Right renal pelvis (tissue), 4 donors: Measurements from ENCODE around the gene CSNK1A1. TPM values are rescaled to one million over a fixed set of nuclear protein-coding genes. Genes with fewer than 3 reads are reported as not detected.
"Not testable (repeated sequence)": the region's sequence is repeated elsewhere in the genome, so short reads cannot be mapped to it uniquely, and the experiment has no call there.

Experiments used
- DNase-seq, 4 donors: peaks; one replicate each; pipeline ENCODE4 v3.0.0-alpha.2; 2013; ENCODE audit warnings: low read depth in 4 of 4, low spot score in 3 of 4, missing footprints in 1 of 4
- polyA plus RNA-seq, 4 donors: library from polyadenylated mRNA; unstranded; fragments of 120-200 nt; gene quantifications; one replicate each; pipeline ENCODE4 v1.2.1, GENCODE V29; 2013; ENCODE audit not compliant: insufficient read length in 4 of 4

The CSNK1A1 gene
- polyA plus RNA-seq, 4 donors: 164 to 197 (median 193) TPM

- no peak for DNase-seq
These were observed 86.3 kb downstream of the CSNK1A1 start for GRCh38 chr5:149464796-149465489.

GRCh38 chr5:149461907-149462306, 89.3 kb downstream of the CSNK1A1 start:
- not testable (repeated sequence) for DNase-seq

- DNase-seq: no peak
These were observed 91.3 kb downstream of the CSNK1A1 start for GRCh38 chr5:149459891-149460290.

GRCh38 chr5:149457393-149457763, 93.9 kb downstream of the CSNK1A1 start:
- DNase-seq: no peak

- no peak for DNase-seq
These were observed 94.4 kb downstream of the CSNK1A1 start for GRCh38 chr5:149456597-149457392.

GRCh38 chr5:149455889-149456409, 95.3 kb downstream of the CSNK1A1 start:
- no peak for DNase-seq

- no peak for DNase-seq
These were observed 97.4 kb downstream of the CSNK1A1 start for GRCh38 chr5:149453618-149454415.

GRCh38 chr5:149452665-149453617, 98.3 kb downstream of the CSNK1A1 start:
- no peak for DNase-seq

GRCh38 chr5:149452007-149452664, 99.1 kb downstream of the CSNK1A1 start:
- peak in 1 of 4 donors; percentile 52 for DNase-seq

- DNase-seq: no peak
These were observed 101.0 kb downstream of the CSNK1A1 start for GRCh38 chr5:149450199-149450598.

- DNase-seq: no peak
These were observed 102.2 kb downstream of the CSNK1A1 start for GRCh38 chr5:149448831-149449714.

GRCh38 chr5:149448431-149448830, 102.8 kb downstream of the CSNK1A1 start:
- DNase-seq: no peak

- no peak for DNase-seq
These were observed 103.6 kb downstream of the CSNK1A1 start for GRCh38 chr5:149447373-149448367.

- not testable (repeated sequence) for DNase-seq
These were observed 104.4 kb downstream of the CSNK1A1 start for GRCh38 chr5:149446794-149447193.

- DNase-seq: no peak
These were observed 105.4 kb downstream of the CSNK1A1 start for GRCh38 chr5:149445739-149446369.

GRCh38 chr5:149445343-149445738, 105.9 kb downstream of the CSNK1A1 start:
- DNase-seq: no peak

GRCh38 chr5:149444430-149444829, 106.8 kb downstream of the CSNK1A1 start:
- not testable (repeated sequence) for DNase-seq
